Brain microvascular endothelial cell (primary cell): ENCODE data around the gene PIEZO2.
A peak's percentile ranks its signal among the peaks of the same experiment; 100 is the strongest.
"Not testable (repeated sequence)": the region's sequence is repeated elsewhere in the genome, so short reads cannot be mapped to it uniquely, and the experiment has no call there.

Experiments used
- DNase-seq: peaks from one replicate; pipeline ENCODE4 v3.0.0-alpha.2; 2020
- H3K27ac ChIP-seq: fragments of 250-450 bp; sonication (Bioruptor Pico); 2 replicates; pipeline ENCODE4 v1.5.1; 2020; ENCODE audit warnings: mild to moderate bottlenecking, moderate library complexity
- H3K27me3 ChIP-seq: fragments of 250-450 bp; sonication (Bioruptor Pico); replicated peaks from 2 replicates; pipeline ENCODE4 v1.5.1; 2020; ENCODE audit warnings: mild to moderate bottlenecking
- H3K36me3 ChIP-seq: fragments of 250-450 bp; sonication (Bioruptor Pico); replicated peaks from 2 replicates; pipeline ENCODE4 v1.5.1; 2020; ENCODE audit warnings: mild to moderate bottlenecking
- H3K4me3 ChIP-seq: 2 replicates; pipeline ENCODE4 v1.5.1; 2011; ENCODE audit warnings: low read depth, mild to moderate bottlenecking, control low read depth, low read length, moderate library complexity
- CTCF ChIP-seq: IDR thresholded peaks from 2 replicates; pipeline ENCODE4 v1.5.1; 2011; ENCODE audit warnings: low read depth, mild to moderate bottlenecking, moderate library complexity, low read length, control low read depth, inconsistent platforms; ENCODE audit errors: missing control alignments
- in situ Hi-C: cut with HindIII; loops from 2 replicates; pipeline ENCODE4 v1.10.0; 2017; ENCODE audit warnings: low sequenced_read_pairs, low pct_ligation_motif_present

The PIEZO2 gene

GRCh38 chr18:10916387-10916786 is 233.0 kb downstream of the PIEZO2 start:
- in situ Hi-C loops, result no loop called here
- TF ChIP-seq CTCF, result no peak
- Histone ChIP-seq H3K4me3 (no peak overlapping the region), H3K27me3 (no peaks in the 10 kb centered on the region), H3K27ac (no peak overlapping the region), H3K36me3 (no peaks in the 10 kb centered on the region)
- DNase-seq, result no peak

GRCh38 chr18:10915748-10916147 is 233.6 kb downstream of the PIEZO2 start:
- H3K36me3 ChIP-seq, in situ Hi-C loops, DNase-seq, H3K27ac ChIP-seq, H3K4me3 ChIP-seq, H3K27me3 ChIP-seq: not testable (repeated sequence)

- H3K4me3 ChIP-seq, H3K27ac ChIP-seq, H3K27me3 ChIP-seq, H3K36me3 ChIP-seq, DNase-seq, in situ Hi-C loops: not testable (repeated sequence)
Observed at GRCh38 chr18:10914610-10915009, 234.8 kb downstream of the PIEZO2 start.

- DNase-seq, result no peak
- Histone ChIP-seq H3K4me3 (no peak overlapping the region), H3K27me3 (no peaks in the 10 kb centered on the region), H3K27ac (no peak overlapping the region), H3K36me3 (no peaks in the 10 kb centered on the region)
- in situ Hi-C loops, result no loop called here
- no peak for TF ChIP-seq CTCF
Observed at GRCh38 chr18:10913919-10914318, 235.4 kb downstream of the PIEZO2 start.

GRCh38 chr18:10912790-10913545 is 236.4 kb downstream of the PIEZO2 start:
- DNase-seq, result peak; percentile 90
- H3K27ac ChIP-seq, result peak overlapping the region; percentile 89
- in situ Hi-C loops, result no loop called here

GRCh38 chr18:10909724-10910123 is 239.6 kb downstream of the PIEZO2 start:
- H3K4me3 ChIP-seq, result no peak overlapping the region
- H3K27ac ChIP-seq, result no peak overlapping the region
- DNase-seq, result no peak
- no peak for TF ChIP-seq CTCF
- no peaks in the 10 kb centered on the region for H3K27me3 ChIP-seq
- no peaks in the 10 kb centered on the region for H3K36me3 ChIP-seq
- in situ Hi-C loops, result no loop called here

More at GRCh38 chr18:10912790-10913545, 236.4 kb downstream of the PIEZO2 start:
- H3K27me3 ChIP-seq, result no peaks in the 10 kb centered on the region
- H3K4me3 ChIP-seq, result no peak overlapping the region
- no peak for TF ChIP-seq CTCF
- no peaks in the 10 kb centered on the region for H3K36me3 ChIP-seq

- Histone ChIP-seq H3K27ac (no peak overlapping the region), H3K4me3 (no peak overlapping the region), H3K27me3 (no peaks in the 10 kb centered on the region), H3K36me3 (no peaks in the 10 kb centered on the region)
- no peak for TF ChIP-seq CTCF
- no peak for DNase-seq
- in situ Hi-C loops, result no loop called here
Observed at GRCh38 chr18:10908760-10909159, 240.6 kb downstream of the PIEZO2 start.
